ENCODE measurements around the gene ZNF878. TPM values are rescaled to one million over a fixed set of nuclear protein-coding genes. Genes with fewer than 3 reads are reported as not detected.

The ZNF878 gene
- total RNA-seq, 1 experiment from 2014 or later, result not detected

GRCh38 chr19:12034198-12034597, 18.6 kb downstream of the ZNF878 start:
- H4K20me1 ChIP-seq (ENCODE audit: insufficient read depth), result no peaks in the 10 kb centered on the region
- POLR2A ChIA-PET, result no interaction called here
- RAD21 ChIA-PET (ENCODE audit: low non-redundant PET in 1 of 2, low total read pairs in 2 of 2, uncharacterized antibody in 2 of 2, unreplicated experiment in 2 of 2), result no interaction called here
- peaks cover 0 to 7% of the 10 kb centered on the region in 2 experiments; a peak in 2 of 4 replicates for H3K9me3 ChIP-seq (ENCODE audit: control insufficient read depth in 1 of 2, insufficient read depth in 1 of 2, low read depth in 1 of 2, low read length in 2 of 2)
- CTCF ChIA-PET, result no interaction called here
- no peak overlapping the region for H2AFZ ChIP-seq (ENCODE audit: low read depth, low read length, poor library complexity, severe bottlenecking)
- no peaks in the 10 kb centered on the region for H3K36me3 ChIP-seq (ENCODE audit: control insufficient read depth in 1 of 2, insufficient read depth in 2 of 2, low read length in 2 of 2)
- no peak for DNase-seq (ENCODE audit: low read depth, low spot score)
- no peak overlapping the region for H3K4me3 ChIP-seq (replicated peaks in 1 of 2; ENCODE audit: low read depth in 1 of 2, low read length in 2 of 2)
- H3K79me2 ChIP-seq (ENCODE audit: insufficient read depth, low read length), result no peaks in the 10 kb centered on the region
- H3K4me2 ChIP-seq (ENCODE audit: low read length), result no peak overlapping the region
- H3K9me2 ChIP-seq (ENCODE audit: insufficient read depth), result no peaks in the 10 kb centered on the region
- H3K27ac ChIP-seq (ENCODE audit: low read depth, low read length), result no peak overlapping the region
- intact Hi-C loops (cut with micrococcal nuclease), result no loop called here
- TF ChIP-seq, protein P1, sequence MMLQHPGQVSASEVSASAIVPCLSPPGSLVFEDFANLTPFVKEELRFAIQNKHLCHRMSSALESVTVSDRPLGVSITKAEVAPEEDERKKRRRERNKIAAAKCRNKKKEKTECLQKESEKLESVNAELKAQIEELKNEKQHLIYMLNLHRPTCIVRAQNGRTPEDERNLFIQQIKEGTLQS (IDR thresholded peaks at IDR 0.05), result no peak
- no peak for TF ChIP-seq ELF1 (IDR thresholded peaks at IDR 0.05; ENCODE audit: borderline replicate concordance, low read depth)
- TF ChIP-seq YY1 (IDR thresholded peaks at IDR 0.05; ENCODE audit: extremely low read depth, insufficient replicate concordance, low read depth, low read length), result no peak
- no peak for TF ChIP-seq EGR1 (IDR thresholded peaks at IDR 0.05; ENCODE audit: low read depth)
- no peak for TF ChIP-seq FOSL1 (IDR thresholded peaks at IDR 0.05; ENCODE audit: low read depth)
- no peak for TF ChIP-seq CBX3 (IDR thresholded peaks at IDR 0.05; ENCODE audit: low read depth)
- no peak overlapping the region for H3K9ac ChIP-seq (ENCODE audit: low read length)
- BruUV-seq (replicated peaks), result no TSS peak
- no peak for ATAC-seq
- no peaks in the 10 kb centered on the region for H3K27me3 ChIP-seq (ENCODE audit: insufficient read depth, low read length)
- no peaks in the 10 kb centered on the region for H3K4me1 ChIP-seq (ENCODE audit: control insufficient read depth in 1 of 2, insufficient read depth in 2 of 2, low read length in 2 of 2)

- Histone ChIP-seq H3K9me3 (ENCODE audit: control insufficient read depth in 1 of 2, insufficient read depth in 1 of 2, low read depth in 1 of 2, low read length in 2 of 2) (peaks cover 25 to 29% of the 10 kb centered on the region in 2 experiments; a peak in 2 of 4 replicates), H2AFZ (ENCODE audit: low read depth, low read length, poor library complexity, severe bottlenecking) (no peak overlapping the region), H3K9ac (ENCODE audit: low read length) (no peak overlapping the region), H3K4me2 (ENCODE audit: low read length) (no peak overlapping the region), H3K27me3 (ENCODE audit: insufficient read depth, low read length) (no peaks in the 10 kb centered on the region), H3K79me2 (ENCODE audit: insufficient read depth, low read length) (no peaks in the 10 kb centered on the region), H4K20me1 (ENCODE audit: insufficient read depth) (no peaks in the 10 kb centered on the region), H3K4me1 (ENCODE audit: control insufficient read depth in 1 of 2, insufficient read depth in 2 of 2, low read length in 2 of 2) (no peaks in the 10 kb centered on the region), H3K27ac (ENCODE audit: low read depth, low read length) (no peak overlapping the region), H3K4me3 (replicated peaks in 1 of 2; ENCODE audit: low read depth in 1 of 2, low read length in 2 of 2) (no peak overlapping the region), H3K36me3 (ENCODE audit: control insufficient read depth in 1 of 2, insufficient read depth in 2 of 2, low read length in 2 of 2) (no peaks in the 10 kb centered on the region), H3K9me2 (ENCODE audit: insufficient read depth) (no peaks in the 10 kb centered on the region)
- ChIA-PET RAD21 (ENCODE audit: low non-redundant PET in 1 of 2, low total read pairs in 2 of 2, uncharacterized antibody in 2 of 2, unreplicated experiment in 2 of 2) (no interaction called here), CTCF (no interaction called here), POLR2A (no interaction called here)
- no peak for DNase-seq (ENCODE audit: low read depth, low spot score)
- no TSS peak for BruUV-seq (replicated peaks)
- ATAC-seq, result no peak
- intact Hi-C loops (cut with micrococcal nuclease), result no loop called here
- TF ChIP-seq YY1 (IDR thresholded peaks at IDR 0.05; ENCODE audit: extremely low read depth, insufficient replicate concordance, low read depth, low read length), result no peak
- TF ChIP-seq JUND (IDR thresholded peaks at IDR 0.05), result no peak
- TF ChIP-seq SRF (IDR thresholded peaks at IDR 0.05; ENCODE audit: low read depth), result no peak
- TF ChIP-seq POLR2AphosphoS5 (IDR thresholded peaks at IDR 0.05; ENCODE audit: low read depth, low read length), result no peak
- TF ChIP-seq FOSL1 (IDR thresholded peaks at IDR 0.05; ENCODE audit: low read depth), result no peak
- TF ChIP-seq EGR1 (IDR thresholded peaks at IDR 0.05; ENCODE audit: low read depth), result no peak
- no peak for TF ChIP-seq SIN3A (IDR thresholded peaks at IDR 0.05; ENCODE audit: low read depth)
- TF ChIP-seq, protein P2, sequence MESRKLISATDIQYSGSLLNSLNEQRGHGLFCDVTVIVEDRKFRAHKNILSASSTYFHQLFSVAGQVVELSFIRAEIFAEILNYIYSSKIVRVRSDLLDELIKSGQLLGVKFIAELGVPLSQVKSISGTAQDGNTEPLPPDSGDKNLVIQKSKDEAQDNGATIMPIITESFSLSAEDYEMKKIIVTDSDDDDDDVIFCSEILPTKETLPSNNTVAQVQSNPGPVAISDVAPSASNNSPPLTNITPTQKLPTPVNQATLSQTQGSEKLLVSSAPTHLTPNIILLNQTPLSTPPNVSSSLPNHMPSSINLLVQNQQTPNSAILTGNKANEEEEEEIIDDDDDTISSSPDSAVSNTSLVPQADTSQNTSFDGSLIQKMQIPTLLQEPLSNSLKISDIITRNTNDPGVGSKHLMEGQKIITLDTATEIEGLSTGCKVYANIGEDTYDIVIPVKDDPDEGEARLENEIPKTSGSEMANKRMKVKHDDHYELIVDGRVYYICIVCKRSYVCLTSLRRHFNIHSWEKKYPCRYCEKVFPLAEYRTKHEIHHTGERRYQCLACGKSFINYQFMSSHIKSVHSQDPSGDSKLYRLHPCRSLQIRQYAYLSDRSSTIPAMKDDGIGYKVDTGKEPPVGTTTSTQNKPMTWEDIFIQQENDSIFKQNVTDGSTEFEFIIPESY (IDR thresholded peaks at IDR 0.05; ENCODE audit: extremely low read depth, insufficient replicate concordance, low read length), result no peak
- TF ChIP-seq RAD21 (IDR thresholded peaks at IDR 0.05; ENCODE audit: low read depth), result no peak
- no peak for TF ChIP-seq ELF1 (IDR thresholded peaks at IDR 0.05; ENCODE audit: borderline replicate concordance, low read depth)
- TF ChIP-seq CTCF (IDR thresholded peaks at IDR 0.05 in 2 of 3, conservative IDR thresholded peaks at IDR 0.05 in 1 of 3; ENCODE audit: borderline replicate concordance in 1 of 3, insufficient read depth in 1 of 3, low read depth in 2 of 3, low read length in 2 of 3), result no peak
- TF ChIP-seq MAX (IDR thresholded peaks at IDR 0.05), result no peak
- TF ChIP-seq CBX3 (IDR thresholded peaks at IDR 0.05; ENCODE audit: low read depth), result no peak
These were observed 37.0 kb downstream of the ZNF878 start for GRCh38 chr19:12015753-12016116.

All from HCT116 (cell line).